ENCODE data around the gene CNTFR.
"Not testable (repeated sequence)": the region's sequence is repeated elsewhere in the genome, so short reads cannot be mapped to it uniquely, and the experiment has no call there.

Gene CNTFR

GRCh38 chr9:34589636-34590380 lies at the start of gene CNTFR:
CNTFR (minus strand) TSS chr9:34589724; CDS start chr9:34568981, 20,743 bp downstream.
- no peak for DNase-seq

- DNase-seq: not testable (repeated sequence)
These were observed 49.8 kb upstream of the CNTFR start for GRCh38 chr9:34639322-34639721.

- DNase-seq: no peak
These were observed 48.6 kb upstream of the CNTFR start for GRCh38 chr9:34638138-34638445.

GRCh38 chr9:34637356-34638137 lies 48.0 kb upstream of the CNTFR start, which contains the start of gene SIGMAR1:
SIGMAR1 (minus strand) TSS chr9:34637787; CDS start chr9:34637697, 90 bp downstream.
- peak; percentile 25 for DNase-seq

GRCh38 chr9:34636791-34637355 lies 47.3 kb upstream of the CNTFR start:
- DNase-seq: no peak

GRCh38 chr9:34635556-34635955 lies 46.0 kb upstream of the CNTFR start:
- DNase-seq: no peak

- DNase-seq: no peak
These were observed 45.2 kb upstream of the CNTFR start for GRCh38 chr9:34634551-34635248.

GRCh38 chr9:34633851-34634550 lies 44.5 kb upstream of the CNTFR start:
- DNase-seq: peak; percentile 5

- no peak for DNase-seq
These were observed 43.6 kb upstream of the CNTFR start for GRCh38 chr9:34633166-34633565.

- DNase-seq: no peak
These were observed 41.1 kb upstream of the CNTFR start for GRCh38 chr9:34630402-34631154.

- DNase-seq: no peak
These were observed 39.9 kb upstream of the CNTFR start for GRCh38 chr9:34629491-34629808.

GRCh38 chr9:34628656-34629490 lies 39.3 kb upstream of the CNTFR start, which contains the start of gene ARID3C:
ARID3C (minus strand) TSS chr9:34629066; CDS start chr9:34628014, 1,052 bp downstream.
- DNase-seq: no peak

- DNase-seq: no peak
These were observed 38.5 kb upstream of the CNTFR start for GRCh38 chr9:34627716-34628655.

- no peak for DNase-seq
These were observed 35.6 kb upstream of the CNTFR start for GRCh38 chr9:34625186-34625486.

- no peak for DNase-seq
These were observed 35.1 kb upstream of the CNTFR start for GRCh38 chr9:34624475-34625185.

- DNase-seq: no peak
These were observed 34.1 kb upstream of the CNTFR start for GRCh38 chr9:34623374-34624235.

- DNase-seq: peak; percentile 15
These were observed 30.8 kb upstream of the CNTFR start, which contains the start of gene DCTN3 for GRCh38 chr9:34620061-34620994. DCTN3 (minus strand) TSS chr9:34620495; CDS start chr9:34620464, 31 bp downstream.
